Measurements from ENCODE around the gene NCOA7.

The NCOA7 gene

GRCh38 chr6:125850361-125850760 is 59.6 kb downstream of the NCOA7 start:
- no peak for ATAC-seq
- no peak for TF ChIP-seq CSRNP3 (CRISPR knock-in tag; IDR thresholded peaks at IDR 0.05)
- TF ChIP-seq TOX (CRISPR knock-in tag; IDR thresholded peaks at IDR 0.05; ENCODE audit: borderline replicate concordance) = no peak
- no peak for TF ChIP-seq ESRRG (CRISPR knock-in tag; IDR thresholded peaks at IDR 0.05)
- TF ChIP-seq ZNF565 (CRISPR knock-in tag; conservative IDR thresholded peaks at IDR 0.05; ENCODE audit: low read depth) = no peak
- no peak for TF ChIP-seq OSR1 (CRISPR knock-in tag; IDR thresholded peaks at IDR 0.05)
- TF ChIP-seq CSDC2 (CRISPR knock-in tag; IDR thresholded peaks at IDR 0.05) = no peak
- TF ChIP-seq TCF4 (CRISPR knock-in tag; IDR thresholded peaks at IDR 0.05; ENCODE audit: borderline replicate concordance) = no peak
- TF ChIP-seq RARB (CRISPR knock-in tag; IDR thresholded peaks at IDR 0.05) = no peak
- TF ChIP-seq TSHZ2 (CRISPR knock-in tag; IDR thresholded peaks at IDR 0.05) = no peak
- TF ChIP-seq CREB5 (CRISPR knock-in tag; IDR thresholded peaks at IDR 0.05; ENCODE audit: low read depth) = no peak

GRCh38 chr6:125852587-125852986 is 61.8 kb downstream of the NCOA7 start:
- ATAC-seq = no peak
- TF ChIP-seq SNAI2 (CRISPR knock-in tag; IDR thresholded peaks at IDR 0.05) = no peak
- TF ChIP-seq ARNTL (CRISPR knock-in tag; IDR thresholded peaks at IDR 0.05; ENCODE audit: borderline replicate concordance, low read depth) = no peak
- no peak for TF ChIP-seq TOX (CRISPR knock-in tag; IDR thresholded peaks at IDR 0.05; ENCODE audit: borderline replicate concordance)
- TF ChIP-seq TSHZ2 (CRISPR knock-in tag; IDR thresholded peaks at IDR 0.05) = no peak

GRCh38 chr6:125853168-125853567 is 62.4 kb downstream of the NCOA7 start:
- no peak for ATAC-seq
- no peak for TF ChIP-seq SNAI2 (CRISPR knock-in tag; IDR thresholded peaks at IDR 0.05)
- TF ChIP-seq TCF4 (CRISPR knock-in tag; IDR thresholded peaks at IDR 0.05; ENCODE audit: borderline replicate concordance) = no peak
- TF ChIP-seq ZNF8 (CRISPR knock-in tag; IDR thresholded peaks at IDR 0.05) = no peak
- TF ChIP-seq TSHZ2 (CRISPR knock-in tag; IDR thresholded peaks at IDR 0.05) = no peak
- TF ChIP-seq RARB (CRISPR knock-in tag; IDR thresholded peaks at IDR 0.05) = no peak
- no peak for TF ChIP-seq PPARA (CRISPR knock-in tag; IDR thresholded peaks at IDR 0.05; ENCODE audit: borderline replicate concordance)
- TF ChIP-seq CSDC2 (CRISPR knock-in tag; IDR thresholded peaks at IDR 0.05) = no peak
- no peak for TF ChIP-seq ISL1 (CRISPR knock-in tag; IDR thresholded peaks at IDR 0.05)
- no peak for TF ChIP-seq POU6F1 (CRISPR knock-in tag; IDR thresholded peaks at IDR 0.05; ENCODE audit: borderline replicate concordance, low read depth)
- no peak for TF ChIP-seq TOX (CRISPR knock-in tag; IDR thresholded peaks at IDR 0.05; ENCODE audit: borderline replicate concordance)
- TF ChIP-seq ZNF565 (CRISPR knock-in tag; conservative IDR thresholded peaks at IDR 0.05; ENCODE audit: low read depth) = no peak
- no peak for TF ChIP-seq ZFP3 (CRISPR knock-in tag; IDR thresholded peaks at IDR 0.05)
- TF ChIP-seq BACH2 (CRISPR knock-in tag; IDR thresholded peaks at IDR 0.05; ENCODE audit: borderline replicate concordance) = no peak
- TF ChIP-seq ZNF70 (CRISPR knock-in tag; IDR thresholded peaks at IDR 0.05) = no peak
- no peak for TF ChIP-seq OSR1 (CRISPR knock-in tag; IDR thresholded peaks at IDR 0.05)
- TF ChIP-seq ARNTL (CRISPR knock-in tag; IDR thresholded peaks at IDR 0.05; ENCODE audit: borderline replicate concordance, low read depth) = no peak
- no peak for TF ChIP-seq GLIS3 (CRISPR knock-in tag; IDR thresholded peaks at IDR 0.05)
- no peak for TF ChIP-seq ZC3H10 (CRISPR knock-in tag; IDR thresholded peaks at IDR 0.05)
- no peak for TF ChIP-seq ZFP30 (CRISPR knock-in tag; IDR thresholded peaks at IDR 0.05)
